PC-3 (cell line): ENCODE data around the gene APBA1. TPM values are rescaled to one million over a fixed set of nuclear protein-coding genes. Genes with fewer than 3 reads are reported as not detected.

ENCODE experiments used
- ATAC-seq: fragments of 200-7000 bp; cut with Tn5 transposase; 2 replicates; pipeline ENCODE4 v1.9.1; 2020; ENCODE audit warnings: mild to moderate bottlenecking, moderate library complexity
- BruUV-seq: library from RNA; stranded (reverse); fragments of 400-500 nt; replicated peaks from 2 replicates; lab custom pipeline; 2021; lab: Mats Ljungman, UMichigan
- CTCF ChIA-PET: fragments of 300-600 bp; sonication (Branson Sonifier 250); formaldehyde crosslinking; loops from one replicate; lab custom pipeline; 2022; ENCODE audit warnings: antibody characterized with exemption; lab: Charles Lee
- POLR2A ChIA-PET: fragments of 300-600 bp; sonication (Branson Sonifier 250); formaldehyde crosslinking; loops from one replicate; lab custom pipeline; 2022; ENCODE audit warnings: antibody characterized with exemption; ENCODE audit not compliant: unreplicated experiment; lab: Charles Lee
- DNase-seq: peaks from one replicate; pipeline ENCODE4 v3.0.0-alpha.2; 2015
- H2AFZ ChIP-seq: fragments of 300-600 bp; sonication (generic); 2 replicates; pipeline ENCODE4 v1.6.0; 2016; ENCODE audit warnings: antibody characterized with exemption, low read length
- H3F3A ChIP-seq: fragments of 300-600 bp; sonication (generic); one replicate; pipeline ENCODE4 v1.6.0; 2017; ENCODE audit warnings: antibody characterized with exemption, low read length, control low read depth, mild to moderate bottlenecking; ENCODE audit not compliant: unreplicated experiment
- H3K27ac ChIP-seq: fragments of 300-600 bp; sonication (generic); 2 replicates; pipeline ENCODE4 v1.5.1; 2016; ENCODE audit warnings: mild to moderate bottlenecking, low read length
- H3K27me3 ChIP-seq: fragments of 300-600 bp; sonication (generic); 2 replicates; pipeline ENCODE4 v1.6.1; 2016; ENCODE audit warnings: low read length, mixed read lengths
- H3K36me3 ChIP-seq: fragments of 300-600 bp; sonication (generic); 2 replicates; pipeline ENCODE4 v1.6.1; 2016; ENCODE audit warnings: low read depth, mixed run types, low read length, mixed read lengths
- H3K4me1 ChIP-seq: fragments of 300-600 bp; sonication (generic); 2 replicates; pipeline ENCODE4 v1.5.1; 2016; ENCODE audit warnings: low read length; ENCODE audit not compliant: insufficient read depth
- H3K4me2 ChIP-seq: fragments of 300-600 bp; sonication (generic); 2 replicates; pipeline ENCODE4 v1.6.0; 2016; ENCODE audit warnings: low read length
- H3K4me3 ChIP-seq: fragments of 300-600 bp; sonication (generic); 2 replicates; pipeline ENCODE4 v1.5.1; 2016; ENCODE audit warnings: mild to moderate bottlenecking, low read length, mixed read lengths
- H3K79me2 ChIP-seq: fragments of 300-600 bp; sonication (generic); 2 replicates; pipeline ENCODE4 v1.6.1; 2017; ENCODE audit warnings: low read length, mixed read lengths
- H3K9ac ChIP-seq: fragments of 300-600 bp; sonication (generic); 2 replicates; pipeline ENCODE4 v1.6.0; 2016; ENCODE audit warnings: mild to moderate bottlenecking, low read length
- H3K9me2 ChIP-seq: fragments of 300-600 bp; sonication (generic); replicated peaks from 2 replicates; pipeline ENCODE4 v1.6.1; 2016; ENCODE audit warnings: mixed run types, low read length, mixed read lengths
- H3K9me3 ChIP-seq: fragments of 300-600 bp; sonication (generic); 2 replicates; pipeline ENCODE4 v1.6.1; 2016; ENCODE audit warnings: low read length, mixed read lengths
- H4K20me1 ChIP-seq: fragments of 300-600 bp; sonication (generic); 2 replicates; pipeline ENCODE4 v1.6.1; 2016; ENCODE audit warnings: low read length, mixed read lengths
- EZH2 ChIP-seq: fragments of 300-600 bp; sonication (generic); IDR thresholded peaks from one replicate; pipeline ENCODE4 v1.6.1; 2017; ENCODE audit warnings: antibody characterized with exemption, mild to moderate bottlenecking, low read length; ENCODE audit not compliant: unreplicated experiment
- EZH2phosphoT487 ChIP-seq: fragments of 300-600 bp; sonication (generic); IDR thresholded peaks from 2 replicates; pipeline ENCODE4 v1.6.1; 2018; ENCODE audit warnings: mild to moderate bottlenecking, antibody characterized with exemption, low read length, borderline replicate concordance
- intact Hi-C: fragments of 100-400 bp; cut with micrococcal nuclease; formaldehyde crosslinking; loops from 2 replicates; pipeline ENCODE4 v1.9.0; 2023
- total RNA-seq: library from RNA; depleted of rRNA; stranded (reverse); fragments of >200 nt; gene quantifications from 2 replicates; pipeline ENCODE4 v1.2.3, GENCODE V29; 2014
- TF ChIP-seq, protein P1 (sequence below): fragments of 300-600 bp; sonication (generic); conservative IDR thresholded peaks from 2 replicates; pipeline ENCODE4 v1.5.1; 2017; ENCODE audit warnings: antibody characterized with exemption, low read depth, mild to moderate bottlenecking, low read length

Gene APBA1
- total RNA-seq, 1 experiment from 2014 or later, result 0.07 TPM

DNA sequence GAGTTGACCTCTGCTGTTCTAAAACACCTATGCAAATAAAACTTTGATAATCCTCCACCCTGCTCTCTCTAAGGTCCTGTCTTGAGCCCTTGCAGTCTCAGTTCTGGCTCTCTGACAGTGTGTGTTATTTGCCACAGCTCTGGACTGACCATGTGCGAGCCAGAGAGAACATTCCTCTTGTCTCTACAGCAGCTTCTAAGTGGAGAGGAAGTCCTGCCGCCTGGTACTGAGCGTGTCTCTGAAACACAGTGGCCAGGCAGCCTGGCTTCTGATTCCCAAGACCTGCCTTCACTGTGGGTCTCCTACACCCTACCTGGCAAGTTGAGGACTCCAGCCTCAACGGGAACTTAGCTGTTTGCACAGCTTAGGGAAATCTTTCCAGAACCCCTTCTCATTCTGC, 285.5 kb downstream of the APBA1 start:
- TF ChIP-seq, protein P1, sequence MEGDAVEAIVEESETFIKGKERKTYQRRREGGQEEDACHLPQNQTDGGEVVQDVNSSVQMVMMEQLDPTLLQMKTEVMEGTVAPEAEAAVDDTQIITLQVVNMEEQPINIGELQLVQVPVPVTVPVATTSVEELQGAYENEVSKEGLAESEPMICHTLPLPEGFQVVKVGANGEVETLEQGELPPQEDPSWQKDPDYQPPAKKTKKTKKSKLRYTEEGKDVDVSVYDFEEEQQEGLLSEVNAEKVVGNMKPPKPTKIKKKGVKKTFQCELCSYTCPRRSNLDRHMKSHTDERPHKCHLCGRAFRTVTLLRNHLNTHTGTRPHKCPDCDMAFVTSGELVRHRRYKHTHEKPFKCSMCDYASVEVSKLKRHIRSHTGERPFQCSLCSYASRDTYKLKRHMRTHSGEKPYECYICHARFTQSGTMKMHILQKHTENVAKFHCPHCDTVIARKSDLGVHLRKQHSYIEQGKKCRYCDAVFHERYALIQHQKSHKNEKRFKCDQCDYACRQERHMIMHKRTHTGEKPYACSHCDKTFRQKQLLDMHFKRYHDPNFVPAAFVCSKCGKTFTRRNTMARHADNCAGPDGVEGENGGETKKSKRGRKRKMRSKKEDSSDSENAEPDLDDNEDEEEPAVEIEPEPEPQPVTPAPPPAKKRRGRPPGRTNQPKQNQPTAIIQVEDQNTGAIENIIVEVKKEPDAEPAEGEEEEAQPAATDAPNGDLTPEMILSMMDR, result no peak
- no peak for TF ChIP-seq EZH2
- TF ChIP-seq EZH2phosphoT487, result no peak
- Histone ChIP-seq H2AFZ (no peak overlapping the region), H3K9ac (no peak overlapping the region), H3K4me2 (no peak overlapping the region), H3K79me2 (no peaks in the 10 kb centered on the region), H3K9me2 (no peaks in the 10 kb centered on the region), H3K36me3 (no peaks in the 10 kb centered on the region), H4K20me1 (no peaks in the 10 kb centered on the region), H3F3A (no peaks in the 10 kb centered on the region), H3K27me3 (no peaks in the 10 kb centered on the region), H3K9me3 (no peaks in the 10 kb centered on the region), H3K27ac (no peak overlapping the region), H3K4me1 (no peaks in the 10 kb centered on the region), H3K4me3 (no peak overlapping the region)
- intact Hi-C loops, result no loop called here
- DNase-seq, result no peak
- ChIA-PET CTCF (no interaction called here), POLR2A (no interaction called here)
- BruUV-seq, result no TSS peak
- ATAC-seq, result no peak

DNA sequence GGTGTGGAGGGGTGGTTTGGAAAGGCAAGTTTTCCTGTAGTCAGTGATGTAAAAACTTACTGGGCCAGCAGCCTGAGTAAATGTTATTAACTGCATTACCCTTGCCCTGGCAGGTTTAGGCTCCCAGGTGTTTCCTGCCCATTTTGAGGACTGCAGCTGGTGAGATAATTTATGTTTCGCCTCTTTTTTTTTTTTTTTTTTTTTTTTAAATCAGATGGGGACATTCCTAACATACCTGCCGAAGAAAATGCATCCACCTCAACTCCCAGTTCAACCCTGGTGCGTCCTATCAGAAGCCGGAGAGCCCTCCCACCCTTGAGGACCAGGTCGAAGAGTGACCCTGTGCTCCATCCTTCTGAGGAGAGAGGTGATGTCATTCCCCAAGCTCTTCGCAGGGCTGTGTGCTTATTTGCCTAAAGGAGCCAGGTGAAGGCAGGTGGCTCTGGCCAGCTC, 286.6 kb downstream of the APBA1 start:
- ATAC-seq (no peak), DNase-seq (no peak)
- Histone ChIP-seq H3K9me3 (no peaks in the 10 kb centered on the region), H3K27ac (no peak overlapping the region), H3K79me2 (no peaks in the 10 kb centered on the region), H3K27me3 (no peaks in the 10 kb centered on the region), H3K9me2 (no peaks in the 10 kb centered on the region), H3K4me3 (no peak overlapping the region), H3K36me3 (no peaks in the 10 kb centered on the region), H3K9ac (no peak overlapping the region), H2AFZ (no peak overlapping the region), H3F3A (no peaks in the 10 kb centered on the region), H3K4me2 (no peak overlapping the region), H3K4me1 (peaks cover 6% of the 10 kb centered on the region), H4K20me1 (no peaks in the 10 kb centered on the region)
- intact Hi-C loops, result no loop called here
- CTCF ChIA-PET, result no interaction called here
- no TSS peak for BruUV-seq
- POLR2A ChIA-PET, result no interaction called here
- TF ChIP-seq EZH2phosphoT487, result no peak
- TF ChIP-seq, protein P1, result no peak
- no peak for TF ChIP-seq EZH2

DNA sequence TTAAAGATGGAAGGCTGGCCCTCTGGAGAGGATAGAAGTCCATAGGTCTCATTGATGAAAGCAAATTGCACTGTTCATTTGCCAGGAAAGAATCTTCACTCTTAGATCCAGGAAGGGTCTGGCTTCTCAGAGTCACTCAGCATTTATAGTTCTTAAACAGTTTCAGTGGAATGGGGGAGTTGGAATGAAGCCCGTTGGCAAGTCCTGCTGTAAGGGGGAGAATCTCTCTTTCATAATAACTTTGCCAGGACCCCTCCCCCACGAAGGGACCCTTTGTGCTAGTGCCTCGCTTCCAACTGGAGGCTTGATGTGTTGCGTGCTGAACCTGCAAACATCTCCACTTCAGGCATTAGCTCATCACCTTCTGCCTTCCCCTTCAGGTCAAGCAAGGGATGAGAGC, 290.0 kb downstream of the APBA1 start:
- no peaks in the 10 kb centered on the region for H3K27me3 ChIP-seq
- peaks cover 28% of the 10 kb centered on the region for H3K4me1 ChIP-seq
- H2AFZ ChIP-seq, result no peak overlapping the region
- H4K20me1 ChIP-seq, result no peaks in the 10 kb centered on the region
- no peaks in the 10 kb centered on the region for H3K36me3 ChIP-seq
- H3K4me3 ChIP-seq, result no peak overlapping the region
- H3F3A ChIP-seq, result no peaks in the 10 kb centered on the region
- POLR2A ChIA-PET, result no interaction called here
- H3K9me3 ChIP-seq, result no peaks in the 10 kb centered on the region
- CTCF ChIA-PET, result no interaction called here
- no peak overlapping the region for H3K4me2 ChIP-seq
- ATAC-seq, result no peak
- no peak overlapping the region for H3K9ac ChIP-seq
- H3K27ac ChIP-seq, result no peak overlapping the region
- H3K9me2 ChIP-seq, result no peaks in the 10 kb centered on the region
- no peaks in the 10 kb centered on the region for H3K79me2 ChIP-seq
- intact Hi-C loops, result no loop called here
- DNase-seq, result no peak
- TF ChIP-seq EZH2phosphoT487 (no peak), EZH2 (no peak)
- TF ChIP-seq, protein P1, result no peak
- BruUV-seq, result no TSS peak
